ENCODE results near the gene TBC1D10B. TPM values are rescaled to one million over a fixed set of nuclear protein-coding genes. Genes with fewer than 3 reads are reported as not detected.
"Not testable (repeated sequence)": the region's sequence is repeated elsewhere in the genome, so short reads cannot be mapped to it uniquely, and the experiment has no call there.

The TBC1D10B gene
- total and polyA plus RNA-seq, 2 donors (not counting 1 experiment from before 2014, with no cell fraction given): 23.5 to 58.0 TPM

GRCh38 chr16:30397056-30397455 is 26.8 kb upstream of the TBC1D10B start:
- Histone ChIP-seq H3K36me3 (replicated peaks in 1 of 2; ENCODE audit: control extremely low read depth in 1 of 2, control insufficient read depth in 1 of 2, extremely low read depth in 1 of 2, insufficient read depth in 2 of 2, low read length in 1 of 2) (peaks cover 0 to 16% of the 10 kb centered on the region in 2 experiments), H4K20me1 (ENCODE audit: control insufficient read depth, insufficient read depth, low read length, poor library complexity, severe bottlenecking) (peaks cover 25% of the 10 kb centered on the region), H3K27ac (ENCODE audit: low read length in 2 of 2) (no peak overlapping the region), H2AFZ (ENCODE audit: insufficient read depth, low read depth, low read length, poor library complexity, severe bottlenecking) (no peak overlapping the region), H3K9ac (ENCODE audit: low read length) (no peak overlapping the region), H3K4me2 (replicated peaks; ENCODE audit: low read depth, low read length, poor library complexity, severe bottlenecking) (no peak overlapping the region), H3K4me3 (ENCODE audit: control extremely low read depth in 1 of 5, extremely low read depth in 1 of 5, insufficient read depth in 1 of 5, low read depth in 2 of 5, low read length in 4 of 5) (no peak overlapping the region), H3K27me3 (replicated peaks in 1 of 4; ENCODE audit: control extremely low read depth in 1 of 4, control insufficient read depth in 3 of 4, insufficient read depth in 4 of 4, low read length in 3 of 4) (no peaks in the 10 kb centered on the region), H3K79me2 (ENCODE audit: control insufficient read depth, insufficient read depth, low read length) (peaks cover 30% of the 10 kb centered on the region), H3K9me3 (ENCODE audit: control extremely low read depth in 1 of 3, control insufficient read depth in 2 of 3, insufficient read depth in 1 of 3, low read length in 2 of 3) (no peaks in the 10 kb centered on the region), H3K4me1 (ENCODE audit: control insufficient read depth in 2 of 2, insufficient read depth in 2 of 2, low read length in 2 of 2) (peaks cover 16 to 39% of the 10 kb centered on the region in 2 donors)
- Mint-ChIP-seq H3K4me1 (peaks cover 30% of the 10 kb centered on the region), H3K9me3 (ENCODE audit: insufficient read depth) (no peaks in the 10 kb centered on the region), H3K27me3 (peaks cover 4% of the 10 kb centered on the region), H3K27ac (no peak overlapping the region), H3K4me3 (peak overlapping the region; percentile 59)
- DNase-seq: no peak
- ATAC-seq (ENCODE audit: low read depth): no peak
- TF ChIP-seq EZH2 (IDR thresholded peaks at IDR 0.05; ENCODE audit: borderline replicate concordance, insufficient read depth, low read depth, low read length, poor library complexity, severe bottlenecking) (no peak), CTCF (IDR thresholded peaks at IDR 0.05) (no peak)
- CTCF ChIA-PET: interaction anchor here (0.7 to 5.0 kb wide), 2 partner anchors 12 to 201 kb away, joined by 3 to 65 read pairs; partner anchors contain the start of gene ZNF771
- 100% methylated on average over 1 of the region's 4 CpGs for WGBS (ENCODE audit: insufficient coverage)
- POLR2A ChIA-PET: interaction anchor here (1.4 to 4.7 kb wide), 2 partner anchors 10 to 15 kb away, joined by 4 to 51 read pairs; partner anchors contain the start of genes SEPTIN1 and ZNF771
- intact Hi-C loops (cut with micrococcal nuclease): loop anchor here (10.0 kb wide), 1 partner anchor 532 kb away; the partner anchor contains the start of gene CDIPT

GRCh38 chr16:30396627-30397026 is 26.3 kb upstream of the TBC1D10B start:
- not testable (repeated sequence) for ATAC-seq (ENCODE audit: low read depth); H3K9me3 Mint-ChIP-seq (ENCODE audit: insufficient read depth); H3K4me3 ChIP-seq (ENCODE audit: control extremely low read depth in 1 of 5, extremely low read depth in 1 of 5, insufficient read depth in 1 of 5, low read depth in 2 of 5, low read length in 4 of 5); H3K27ac Mint-ChIP-seq; H3K27me3 ChIP-seq (replicated peaks in 1 of 4; ENCODE audit: control extremely low read depth in 1 of 4, control insufficient read depth in 3 of 4, insufficient read depth in 4 of 4, low read length in 3 of 4); H3K27ac ChIP-seq (ENCODE audit: low read length in 2 of 2); H2AFZ ChIP-seq (ENCODE audit: insufficient read depth, low read depth, low read length, poor library complexity, severe bottlenecking); DNase-seq; H3K27me3 Mint-ChIP-seq; H3K9ac ChIP-seq (ENCODE audit: low read length); H3K9me3 ChIP-seq (ENCODE audit: control extremely low read depth in 1 of 3, control insufficient read depth in 2 of 3, insufficient read depth in 1 of 3, low read length in 2 of 3)
- peaks cover 16 to 39% of the 10 kb centered on the region in 2 donors for H3K4me1 ChIP-seq (ENCODE audit: control insufficient read depth in 2 of 2, insufficient read depth in 2 of 2, low read length in 2 of 2)
- peaks cover 0 to 16% of the 10 kb centered on the region in 2 experiments for H3K36me3 ChIP-seq (replicated peaks in 1 of 2; ENCODE audit: control extremely low read depth in 1 of 2, control insufficient read depth in 1 of 2, extremely low read depth in 1 of 2, insufficient read depth in 2 of 2, low read length in 1 of 2)
- Mint-ChIP-seq H3K4me3 (peak overlapping the region; percentile 59), H3K4me1 (peaks cover 29% of the 10 kb centered on the region)
- peaks cover 30% of the 10 kb centered on the region for H3K79me2 ChIP-seq (ENCODE audit: control insufficient read depth, insufficient read depth, low read length)
- CTCF ChIA-PET: interaction anchor here (1.0 to 5.0 kb wide), 4 partner anchors 12 to 21 kb away, joined by 3 to 65 read pairs (median 7); partner anchors contain the start of genes SEPTIN1 and ZNF771
- intact Hi-C loops (cut with micrococcal nuclease): loop anchor here (10.0 kb wide), 1 partner anchor 532 kb away; the partner anchor contains the start of gene CDIPT
- H4K20me1 ChIP-seq (ENCODE audit: control insufficient read depth, insufficient read depth, low read length, poor library complexity, severe bottlenecking): peaks cover 25% of the 10 kb centered on the region
- peak overlapping the region; percentile 87 for H3K4me2 ChIP-seq (replicated peaks; ENCODE audit: low read depth, low read length, poor library complexity, severe bottlenecking)
- WGBS (ENCODE audit: insufficient coverage): 90% methylated on average over 2 of the region's 4 CpGs
- POLR2A ChIA-PET: interaction anchor here (0.8 to 4.7 kb wide), 5 partner anchors 11 to 42 kb away, joined by 3 to 51 read pairs (median 9); partner anchors contain the start of genes CD2BP2, SEPTIN1, TBC1D10B and ZNF771
